Measurements from ENCODE around the gene BNC2.

- TF ChIP-seq CTCF (IDR thresholded peaks at IDR 0.05; ENCODE audit: insufficient read depth, low read length) (no peak), GABPA (IDR thresholded peaks at IDR 0.05; ENCODE audit: low read depth) (no peak), REST (IDR thresholded peaks at IDR 0.05; ENCODE audit: insufficient replicate concordance, low read depth) (no peak), POLR2AphosphoS5 (IDR thresholded peaks at IDR 0.05; ENCODE audit: low read depth) (no peak), SPI1 (IDR thresholded peaks at IDR 0.05; ENCODE audit: borderline replicate concordance, low read depth) (no peak)
These were observed 314.7 kb downstream of the BNC2 start for GRCh38 chr9:16555802-16556201.
